Inferior parietal cortex (tissue), 1 donor: ENCODE data around the gene HTR2A.

Source experiments
- DNase-seq: peaks from one replicate; pipeline ENCODE4 v3.0.0-alpha.2; 2016; ENCODE audit errors: extremely low spot score

Gene HTR2A

DNA sequence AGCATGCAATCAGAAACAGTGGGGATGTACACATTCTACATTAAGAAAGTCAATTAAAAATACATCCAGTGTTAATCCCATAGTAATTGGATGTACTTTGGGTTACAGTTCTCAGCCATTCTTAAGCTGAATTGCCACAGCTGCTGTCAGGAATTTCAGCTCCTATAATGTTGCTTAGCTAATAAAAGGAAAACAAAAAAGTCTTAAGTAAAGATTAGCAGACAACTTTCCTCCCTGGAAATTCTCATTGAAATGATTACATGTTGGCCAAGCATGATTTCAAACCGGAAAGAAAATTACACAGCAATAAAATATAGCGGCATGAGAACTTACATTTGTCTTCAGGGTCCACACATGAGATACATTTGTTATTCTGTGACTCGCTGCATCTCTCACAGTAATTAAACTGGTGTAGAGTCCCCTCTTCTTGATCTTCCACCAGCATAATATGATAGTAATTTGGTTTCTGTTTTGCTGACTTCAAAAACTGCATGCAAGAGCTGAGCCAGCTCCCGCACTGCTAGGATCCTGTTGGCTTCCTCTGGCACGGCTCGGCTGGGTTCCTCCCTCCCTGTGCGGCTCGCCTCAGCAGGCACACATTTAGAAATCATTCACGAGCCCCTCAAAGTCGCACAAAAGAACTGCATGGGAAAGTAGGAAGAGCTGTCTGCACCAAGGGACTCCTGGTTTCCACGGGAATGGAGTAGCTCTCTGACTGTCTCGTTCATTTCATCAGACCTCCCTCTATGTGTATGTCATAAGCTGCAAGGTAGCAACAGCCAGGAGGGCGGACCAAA is at the start of gene HTR2A:
Gene HTR2A (minus strand): TSS at position 713 of the 797 bp plus-strand sequence. CDS start 1,147 bp downstream, outside the sequence.
- DNase-seq: peak; percentile 57

DNA sequence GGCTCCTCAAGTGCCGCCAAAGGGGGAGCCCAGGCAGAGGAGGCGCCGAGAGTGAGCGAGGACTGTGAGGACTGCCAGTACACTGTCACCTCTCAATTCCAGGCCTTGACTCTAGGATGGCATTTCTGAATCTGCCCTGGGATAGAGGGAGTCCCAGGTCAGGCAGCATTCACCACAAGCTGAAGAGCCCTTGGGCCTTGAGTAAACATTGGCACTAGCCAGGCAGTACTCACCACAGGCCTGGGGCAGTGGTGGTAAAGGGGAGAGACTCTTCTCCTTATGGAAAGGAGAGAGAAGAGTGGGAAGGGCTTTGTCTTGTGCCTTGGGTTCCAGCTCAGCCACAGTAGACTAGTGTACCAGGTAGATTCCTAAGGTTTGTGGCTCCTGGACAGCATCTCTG is 39.7 kb upstream of the HTR2A start:
- no peak for DNase-seq

DNA sequence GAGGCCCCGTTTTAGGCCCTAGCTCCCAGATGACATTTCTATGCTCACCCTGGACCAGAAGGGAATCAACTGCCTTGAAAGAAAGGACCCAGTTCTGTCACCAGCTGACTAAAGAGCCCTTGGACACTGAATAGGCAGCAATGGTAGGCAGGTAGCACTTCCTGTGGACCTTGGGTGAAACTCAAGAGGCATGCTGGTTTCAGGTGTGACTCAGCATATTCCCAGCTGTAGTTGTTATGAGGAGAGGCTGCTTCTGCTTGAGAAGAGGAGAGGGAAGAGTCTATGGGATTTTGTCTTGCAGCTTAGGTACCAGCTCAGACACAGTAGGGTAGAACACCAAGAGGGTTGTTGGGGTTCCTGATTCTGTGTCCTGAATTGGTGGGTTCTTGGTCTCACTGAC is 37.9 kb upstream of the HTR2A start:
- DNase-seq: no peak

DNA sequence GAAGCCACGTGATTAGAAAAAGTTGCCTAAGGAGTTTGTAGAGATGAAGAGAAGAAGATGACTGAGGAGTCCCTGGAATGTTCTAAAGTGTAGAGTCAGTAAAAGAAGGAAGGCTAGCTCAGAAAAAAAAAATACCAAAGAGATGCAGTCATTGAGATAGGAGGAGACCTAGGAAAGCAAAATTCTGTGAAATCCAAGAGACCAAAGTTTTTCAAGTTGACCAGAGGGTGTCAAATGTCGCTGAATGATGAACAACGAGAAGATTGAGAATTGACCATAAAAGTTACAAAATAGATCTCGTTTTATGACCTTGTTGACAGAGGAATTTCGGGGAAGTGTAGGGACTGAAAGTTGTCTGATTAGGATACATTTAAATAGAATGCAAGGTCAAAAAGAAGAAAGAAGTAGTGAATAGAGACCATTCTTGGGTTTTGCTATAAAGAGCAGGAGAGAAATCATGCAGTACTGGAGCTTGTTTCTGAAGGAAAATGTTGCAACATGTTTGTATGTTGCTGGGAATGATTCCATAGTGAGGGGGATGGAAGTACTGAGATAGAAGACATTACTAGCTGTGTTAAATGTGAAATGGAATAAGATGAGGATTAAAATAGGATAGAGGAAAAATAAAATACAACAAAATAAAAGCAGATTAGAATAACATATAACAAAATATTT is 30.2 kb upstream of the HTR2A start:
- no peak for DNase-seq

- no peak for DNase-seq
These were observed 28.6 kb upstream of the HTR2A start for GRCh38 chr13:46925486-46925885.

DNA sequence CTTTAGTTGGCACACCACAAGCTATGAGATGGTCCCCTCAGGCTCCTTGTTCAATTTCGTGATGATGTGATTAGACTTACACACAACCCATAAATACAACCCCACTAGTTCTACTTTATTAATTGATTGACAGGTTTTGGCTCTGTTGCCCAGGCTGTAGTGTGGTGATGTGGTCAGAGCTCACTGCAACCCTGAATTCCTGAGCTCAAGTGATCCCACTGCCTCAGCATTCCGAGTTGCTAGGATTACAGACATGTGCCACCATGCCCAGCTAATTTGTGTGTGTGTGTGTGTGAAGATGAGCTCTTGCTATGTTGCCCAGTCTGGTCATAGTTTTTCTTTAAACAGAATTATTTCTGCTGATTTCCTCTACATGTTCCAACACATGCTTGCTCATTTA is 17.5 kb upstream of the HTR2A start:
- no peak for DNase-seq

GRCh38 chr13:46913757-46914156 is 16.9 kb upstream of the HTR2A start:
- no peak for DNase-seq

- DNase-seq: no peak
These were observed 12.2 kb upstream of the HTR2A start for GRCh38 chr13:46909042-46909441.

DNA sequence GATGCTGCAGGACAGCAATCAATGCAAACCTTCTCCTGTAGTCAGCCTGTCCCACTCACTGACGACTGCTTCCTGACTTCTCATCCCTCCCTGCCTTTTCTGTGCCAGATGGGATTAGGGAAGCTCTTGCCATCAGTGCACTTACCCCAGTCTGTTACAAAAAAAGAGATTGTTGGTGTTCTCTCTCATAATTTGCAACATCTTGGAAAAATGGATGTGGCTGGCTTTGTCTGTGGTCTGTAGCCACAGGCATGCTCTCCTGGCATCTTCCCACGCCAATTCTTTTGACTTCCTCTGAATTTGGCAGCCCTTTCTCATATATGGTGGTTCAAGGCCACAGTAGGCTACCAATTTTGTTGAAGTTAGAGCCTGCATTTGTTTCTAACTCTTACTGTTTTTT is 11.6 kb upstream of the HTR2A start:
- no peak for DNase-seq

DNA sequence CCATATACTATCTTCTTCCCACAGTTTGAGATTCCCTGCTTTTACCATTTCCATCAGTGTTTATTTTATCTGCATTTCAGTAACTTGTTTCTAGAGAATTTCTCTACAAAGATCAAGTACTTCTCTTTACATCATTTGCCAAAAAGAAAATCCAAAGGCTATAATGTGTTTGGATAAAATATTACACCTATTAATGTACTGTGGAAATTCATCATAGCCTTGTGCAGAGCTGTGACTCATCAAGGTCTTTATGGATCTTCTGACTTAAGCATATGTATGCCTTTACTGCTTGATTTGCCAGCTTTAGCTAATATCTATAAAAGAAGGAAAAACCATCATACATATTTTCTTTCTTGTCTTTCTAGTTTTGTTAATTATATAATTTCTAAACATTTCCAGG is 9.6 kb upstream of the HTR2A start:
- no peak for DNase-seq

DNA sequence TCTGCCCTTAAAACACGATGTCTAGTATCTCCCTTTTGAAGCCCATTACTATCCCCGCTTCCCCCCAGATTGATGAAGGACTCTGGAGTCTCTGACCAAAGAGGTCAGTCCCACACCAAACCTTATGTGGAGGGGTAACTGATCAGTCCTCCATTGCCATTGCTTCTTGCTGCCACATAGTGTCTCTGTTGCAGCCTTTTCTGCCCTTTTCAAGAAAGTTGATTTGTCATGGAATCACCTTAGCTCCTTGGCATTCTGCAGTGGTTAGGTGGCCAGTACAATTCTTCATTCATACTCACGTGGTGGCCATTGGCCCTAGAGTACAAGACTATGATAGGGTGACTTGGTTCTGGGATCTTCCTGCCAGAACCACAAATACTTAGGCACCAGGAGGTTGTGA is 8.4 kb upstream of the HTR2A start:
- DNase-seq: no peak

DNA sequence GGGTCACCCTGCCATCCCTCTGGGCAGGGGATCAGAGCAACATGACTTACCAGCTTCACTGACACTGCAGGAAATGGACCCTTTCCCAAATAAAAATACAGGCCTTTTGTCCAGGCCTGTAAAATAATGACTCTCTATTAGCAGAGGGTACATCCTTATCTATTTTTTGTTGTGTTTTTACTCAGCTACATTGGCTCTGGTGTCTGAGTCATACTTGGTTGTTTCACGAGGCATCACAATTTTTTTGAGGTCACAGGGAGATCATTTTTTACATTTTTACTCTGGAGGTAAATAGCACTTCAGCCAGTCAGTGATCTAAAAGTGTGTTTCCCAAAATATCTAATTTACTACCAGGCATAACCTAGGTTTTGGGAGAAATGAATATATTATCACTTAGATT is 6.9 kb upstream of the HTR2A start:
- no peak for DNase-seq

DNA sequence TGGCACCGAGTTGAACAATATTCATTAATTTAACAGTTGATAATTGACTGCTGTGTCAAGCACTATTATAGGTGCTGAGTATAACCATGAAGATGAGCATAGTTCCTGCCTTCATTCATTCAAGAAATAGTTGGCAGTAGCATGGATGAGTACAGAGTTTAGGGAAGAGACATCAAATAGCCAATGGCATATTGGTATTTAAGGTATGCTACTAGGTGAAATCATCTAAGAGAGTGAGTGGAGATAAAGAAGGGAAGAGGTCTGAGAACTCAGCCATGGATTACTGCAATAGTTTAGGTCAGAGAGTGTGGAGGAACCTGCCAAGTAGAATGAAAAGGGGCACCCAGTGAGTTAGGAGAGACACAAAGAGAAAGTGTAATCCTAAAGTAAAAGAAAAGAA is 4.9 kb upstream of the HTR2A start:
- DNase-seq: no peak

DNA sequence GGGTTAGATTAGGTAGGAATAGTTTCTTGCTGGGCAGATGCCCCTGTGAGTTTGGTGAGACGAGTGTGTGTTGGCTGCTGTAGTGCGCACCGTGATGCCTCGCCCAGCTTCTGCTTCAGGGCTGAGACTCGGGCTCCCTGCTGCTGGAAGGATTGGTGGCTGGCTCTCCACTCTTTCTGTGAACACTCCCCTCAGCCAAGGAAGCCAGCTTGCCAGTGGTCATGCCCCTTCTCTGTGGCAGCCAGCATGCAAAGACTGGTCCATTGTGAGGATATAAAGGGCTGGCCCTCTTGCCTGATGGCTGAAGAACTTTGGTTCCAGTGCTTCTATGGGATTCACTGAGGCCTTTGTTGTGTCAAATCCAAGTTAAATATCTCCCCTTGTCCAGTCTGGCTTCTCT is 2.9 kb upstream of the HTR2A start:
- DNase-seq: no peak

DNA sequence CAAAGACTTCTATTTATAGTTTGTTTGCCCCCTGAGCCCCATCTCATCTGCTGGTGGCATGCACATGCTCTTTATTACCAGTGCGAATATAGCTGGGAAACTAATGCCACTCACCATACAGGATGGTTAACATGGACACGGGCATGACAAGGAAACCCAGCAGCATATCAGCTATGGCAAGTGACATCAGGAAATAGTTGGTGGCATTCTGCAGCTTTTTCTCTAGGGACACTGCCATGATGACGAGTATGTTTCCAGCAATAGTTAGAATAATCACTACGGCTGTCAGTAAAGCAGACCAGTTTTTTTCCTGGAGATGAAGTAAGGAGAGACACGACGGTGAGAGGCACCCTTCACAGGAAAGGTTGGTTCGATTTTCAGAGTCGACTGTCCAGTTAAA is 1.5 kb downstream of the HTR2A start:
- no peak for DNase-seq

DNA sequence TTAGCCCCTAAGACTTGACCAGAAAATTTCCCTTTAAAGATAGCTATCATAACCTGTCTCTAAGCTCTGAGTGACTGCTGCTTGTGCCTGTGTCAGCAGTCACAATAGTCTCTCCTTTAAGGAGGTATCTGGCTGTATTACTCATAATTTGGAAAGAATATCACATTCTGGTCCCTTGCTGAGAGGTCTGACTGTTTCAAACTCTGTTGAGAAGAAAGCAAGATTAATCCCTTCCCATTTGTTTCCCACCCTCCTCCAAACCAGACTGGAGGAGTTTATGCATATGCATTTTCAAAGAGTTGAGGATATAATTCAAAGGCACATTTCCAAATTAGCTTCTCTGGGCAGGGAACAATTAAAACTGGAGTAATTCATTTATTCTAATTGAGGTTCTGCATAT is 2.3 kb downstream of the HTR2A start:
- DNase-seq: peak; percentile 54

- peak; percentile 75 for DNase-seq
These were observed 2.9 kb downstream of the HTR2A start for GRCh38 chr13:46893798-46894560.

- DNase-seq: no peak
These were observed 3.6 kb downstream of the HTR2A start for GRCh38 chr13:46893221-46893740.

DNA sequence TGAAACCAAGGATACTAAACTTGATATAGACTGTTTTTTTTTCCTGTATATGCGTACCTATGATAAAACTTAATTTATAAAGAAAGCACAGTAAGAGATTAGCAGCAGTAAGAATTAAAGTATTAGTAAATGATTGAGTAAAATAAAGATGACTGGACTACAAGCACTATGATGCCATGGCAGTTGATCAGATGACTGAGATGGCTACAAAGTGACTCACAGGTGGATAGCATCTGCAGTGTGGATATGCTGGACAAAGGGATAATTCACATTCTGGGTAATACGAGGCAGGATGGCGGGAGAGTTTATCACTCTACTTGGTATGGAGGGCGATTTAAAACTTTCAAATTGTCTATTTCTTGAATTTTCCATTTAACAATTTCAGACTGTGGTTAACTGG is 11.8 kb downstream of the HTR2A start:
- no peak for DNase-seq

DNA sequence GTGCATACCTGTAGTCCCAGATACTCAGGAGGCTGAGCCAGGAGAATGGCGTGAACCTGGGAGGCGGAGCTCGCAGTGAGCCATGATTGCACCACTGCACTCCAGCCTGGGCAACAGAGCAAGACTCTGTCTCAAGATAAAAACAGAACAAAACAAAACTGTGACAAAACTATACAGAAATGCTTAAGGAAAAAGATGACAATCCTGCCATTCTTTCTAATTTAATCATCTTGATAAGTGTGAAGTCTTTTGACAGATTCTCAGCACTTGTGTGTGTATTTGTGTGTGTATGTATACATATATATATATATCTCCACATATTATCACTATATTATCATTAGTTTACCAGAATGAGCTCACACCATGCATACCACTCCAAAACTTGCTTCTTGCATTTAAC is 12.3 kb downstream of the HTR2A start:
- DNase-seq: no peak

- no peak for DNase-seq
These were observed 15.2 kb downstream of the HTR2A start for GRCh38 chr13:46881621-46882020.

DNA sequence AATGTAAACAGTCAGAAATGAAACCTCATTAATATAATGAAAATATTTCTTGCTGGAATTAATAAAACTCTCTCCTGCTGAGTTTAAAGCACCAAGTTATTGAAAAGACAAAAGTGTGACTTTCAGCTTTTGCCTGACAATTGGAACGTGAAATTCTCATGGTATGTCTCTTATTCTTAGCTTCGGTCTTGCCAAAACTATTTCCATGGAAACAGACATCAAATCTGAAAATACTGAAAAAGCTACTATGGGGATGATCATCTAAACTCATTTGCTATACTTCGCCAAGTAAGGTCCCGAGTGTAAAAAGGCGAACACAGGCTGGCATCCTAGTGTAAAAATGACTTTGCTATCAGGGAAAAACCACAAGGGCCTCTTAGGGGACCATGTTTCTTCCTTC is 22.8 kb downstream of the HTR2A start:
- no peak for DNase-seq

GRCh38 chr13:46871557-46871956 is 25.3 kb downstream of the HTR2A start:
- no peak for DNase-seq
